Measurements from ENCODE around the gene ARFIP1. TPM values are rescaled to one million over a fixed set of nuclear protein-coding genes. Genes with fewer than 3 reads are reported as not detected.
"Not testable (repeated sequence)": the region's sequence is repeated elsewhere in the genome, so short reads cannot be mapped to it uniquely, and the experiment has no call there.

The ARFIP1 gene
- total and polyA plus RNA-seq, 4 experiments from 2014 or later = 12.5 to 16.5 (median 14.1) TPM

- H3K4me3 Mint-ChIP-seq; H3K27me3 ChIP-seq (ENCODE audit: insufficient read depth, low read length); H3K4me3 ChIP-seq (ENCODE audit: low read length in 2 of 2); H3K27ac ChIP-seq (ENCODE audit: low read depth, low read length); H3K9me3 ChIP-seq (ENCODE audit: control insufficient read depth in 1 of 2, low read length in 2 of 2); H3K9me3 Mint-ChIP-seq; H3K4me1 ChIP-seq (ENCODE audit: insufficient read depth, low read length); CTCF ChIA-PET (ENCODE audit: partially characterized antibody); H3K36me3 ChIP-seq (ENCODE audit: insufficient read depth, low read length); H3K27me3 Mint-ChIP-seq; H3K4me1 Mint-ChIP-seq; POLR2A ChIA-PET (ENCODE audit: partially characterized antibody); DNase-seq; H3K27ac Mint-ChIP-seq; intact Hi-C loops (cut with micrococcal nuclease): not testable (repeated sequence)
- H3K36me3 Mint-ChIP-seq = peaks cover 16 to 21% of the 10 kb centered on the region in 2 donors
Measured at GRCh38 chr4:152866432-152866993, 86.8 kb downstream of the ARFIP1 start.

- Histone ChIP-seq H3K36me3 (ENCODE audit: insufficient read depth, low read length) (no peaks in the 10 kb centered on the region), H3K27me3 (ENCODE audit: insufficient read depth, low read length) (no peaks in the 10 kb centered on the region), H3K9me3 (ENCODE audit: control insufficient read depth in 1 of 2, low read length in 2 of 2) (no peaks in the 10 kb centered on the region), H3K4me3 (ENCODE audit: low read length in 2 of 2) (no peak overlapping the region), H3K4me1 (ENCODE audit: insufficient read depth, low read length) (no peaks in the 10 kb centered on the region), H3K27ac (ENCODE audit: low read depth, low read length) (no peak overlapping the region)
- Mint-ChIP-seq H3K27me3 (no peaks in the 10 kb centered on the region), H3K36me3 (peaks cover 30 to 32% of the 10 kb centered on the region in 2 donors), H3K4me3 (no peak overlapping the region), H3K27ac (no peak overlapping the region), H3K9me3 (no peaks in the 10 kb centered on the region), H3K4me1 (no peaks in the 10 kb centered on the region)
- ChIA-PET POLR2A (ENCODE audit: partially characterized antibody) (no interaction called here), CTCF (ENCODE audit: partially characterized antibody) (no interaction called here)
- no peak for DNase-seq
- intact Hi-C loops (cut with micrococcal nuclease) = no loop called here
Measured at GRCh38 chr4:152870606-152871005, 90.9 kb downstream of the ARFIP1 start.

GRCh38 chr4:152875261-152875660, 95.5 kb downstream of the ARFIP1 start:
- ChIA-PET POLR2A (ENCODE audit: partially characterized antibody) (no interaction called here), CTCF (ENCODE audit: partially characterized antibody) (no interaction called here)
- Mint-ChIP-seq H3K27ac (no peak overlapping the region), H3K27me3 (no peaks in the 10 kb centered on the region), H3K4me1 (no peaks in the 10 kb centered on the region), H3K9me3 (peaks cover 0 to 6% (median 0%) of the 10 kb centered on the region in 8 donors), H3K36me3 (peaks cover 49 to 54% of the 10 kb centered on the region in 2 donors), H3K4me3 (no peak overlapping the region)
- intact Hi-C loops (cut with micrococcal nuclease) = no loop called here
- Histone ChIP-seq H3K27me3 (ENCODE audit: insufficient read depth, low read length) (no peaks in the 10 kb centered on the region), H3K9me3 (ENCODE audit: control insufficient read depth in 1 of 2, low read length in 2 of 2) (no peaks in the 10 kb centered on the region), H3K4me1 (ENCODE audit: insufficient read depth, low read length) (no peaks in the 10 kb centered on the region), H3K4me3 (ENCODE audit: low read length in 2 of 2) (no peak overlapping the region), H3K27ac (ENCODE audit: low read depth, low read length) (no peak overlapping the region), H3K36me3 (ENCODE audit: insufficient read depth, low read length) (no peaks in the 10 kb centered on the region)
- DNase-seq = no peak

GRCh38 chr4:152877868-152878267, 98.1 kb downstream of the ARFIP1 start:
- H3K27me3 Mint-ChIP-seq = no peaks in the 10 kb centered on the region
- Histone ChIP-seq H3K4me3 (ENCODE audit: low read length in 2 of 2) (no peak overlapping the region), H3K9me3 (ENCODE audit: control insufficient read depth in 1 of 2, low read length in 2 of 2) (no peaks in the 10 kb centered on the region), H3K36me3 (ENCODE audit: insufficient read depth, low read length) (no peaks in the 10 kb centered on the region), H3K27me3 (ENCODE audit: insufficient read depth, low read length) (no peaks in the 10 kb centered on the region), H3K27ac (ENCODE audit: low read depth, low read length) (no peak overlapping the region), H3K4me1 (ENCODE audit: insufficient read depth, low read length) (no peaks in the 10 kb centered on the region)
- ChIA-PET POLR2A (ENCODE audit: partially characterized antibody) (no interaction called here), CTCF (ENCODE audit: partially characterized antibody) (no interaction called here)
- H3K27ac Mint-ChIP-seq = no peak overlapping the region
- peaks cover 44 to 53% of the 10 kb centered on the region in 2 donors for H3K36me3 Mint-ChIP-seq
- H3K4me3 Mint-ChIP-seq = no peak overlapping the region
- H3K9me3 Mint-ChIP-seq = peaks cover 0 to 6% (median 0%) of the 10 kb centered on the region in 8 donors
- no peak for DNase-seq
- intact Hi-C loops (cut with micrococcal nuclease) = no loop called here
- H3K4me1 Mint-ChIP-seq = no peaks in the 10 kb centered on the region

GRCh38 chr4:152880263-152880662, 100.5 kb downstream of the ARFIP1 start:
- H3K4me3 ChIP-seq (ENCODE audit: low read length in 2 of 2) = no peak overlapping the region
- no peaks in the 10 kb centered on the region for H3K9me3 ChIP-seq (ENCODE audit: control insufficient read depth in 1 of 2, low read length in 2 of 2)
- no peaks in the 10 kb centered on the region for H3K27me3 Mint-ChIP-seq
- no peak for DNase-seq
- no peaks in the 10 kb centered on the region for H3K36me3 ChIP-seq (ENCODE audit: insufficient read depth, low read length)
- no peaks in the 10 kb centered on the region for H3K4me1 Mint-ChIP-seq
- no peak overlapping the region for H3K4me3 Mint-ChIP-seq
- no peaks in the 10 kb centered on the region for H3K27me3 ChIP-seq (ENCODE audit: insufficient read depth, low read length)
- H3K27ac Mint-ChIP-seq = no peak overlapping the region
- no peak overlapping the region for H3K27ac ChIP-seq (ENCODE audit: low read depth, low read length)
- peaks cover 0 to 6% (median 0%) of the 10 kb centered on the region in 8 donors for H3K9me3 Mint-ChIP-seq
- ChIA-PET CTCF (ENCODE audit: partially characterized antibody) (no interaction called here), POLR2A (ENCODE audit: partially characterized antibody) (no interaction called here)
- H3K4me1 ChIP-seq (ENCODE audit: insufficient read depth, low read length) = no peaks in the 10 kb centered on the region
- H3K36me3 Mint-ChIP-seq = peaks cover 32 to 49% of the 10 kb centered on the region in 2 donors
- intact Hi-C loops (cut with micrococcal nuclease) = no loop called here

GRCh38 chr4:152881974-152882373, 102.2 kb downstream of the ARFIP1 start:
- POLR2A ChIA-PET (ENCODE audit: partially characterized antibody) = no interaction called here
- no peak overlapping the region for H3K27ac Mint-ChIP-seq
- no peak overlapping the region for H3K4me3 Mint-ChIP-seq
- CTCF ChIA-PET (ENCODE audit: partially characterized antibody) = interaction anchor here (1.0 to 1.7 kb wide), 3 partner anchors 103 to 246 kb away, joined by 3 read pairs; partner anchors contain the start of gene TIGD4
- intact Hi-C loops (cut with micrococcal nuclease) = no loop called here
- Histone ChIP-seq H3K4me3 (ENCODE audit: low read length in 2 of 2) (no peak overlapping the region), H3K9me3 (ENCODE audit: control insufficient read depth in 1 of 2, low read length in 2 of 2) (no peaks in the 10 kb centered on the region), H3K27ac (ENCODE audit: low read depth, low read length) (no peak overlapping the region), H3K36me3 (ENCODE audit: insufficient read depth, low read length) (no peaks in the 10 kb centered on the region), H3K27me3 (ENCODE audit: insufficient read depth, low read length) (no peaks in the 10 kb centered on the region), H3K4me1 (ENCODE audit: insufficient read depth, low read length) (no peaks in the 10 kb centered on the region)
- no peaks in the 10 kb centered on the region for H3K4me1 Mint-ChIP-seq
- no peaks in the 10 kb centered on the region for H3K27me3 Mint-ChIP-seq
- no peaks in the 10 kb centered on the region for H3K9me3 Mint-ChIP-seq
- peaks cover 25 to 44% of the 10 kb centered on the region in 2 donors for H3K36me3 Mint-ChIP-seq
- no peak for DNase-seq

GRCh38 chr4:152885185-152885584, 105.4 kb downstream of the ARFIP1 start:
- no peaks in the 10 kb centered on the region for H3K4me1 Mint-ChIP-seq
- H3K4me3 Mint-ChIP-seq = no peak overlapping the region
- no peaks in the 10 kb centered on the region for H3K9me3 Mint-ChIP-seq
- Histone ChIP-seq H3K27ac (ENCODE audit: low read depth, low read length) (no peak overlapping the region), H3K27me3 (ENCODE audit: insufficient read depth, low read length) (no peaks in the 10 kb centered on the region), H3K36me3 (ENCODE audit: insufficient read depth, low read length) (no peaks in the 10 kb centered on the region), H3K4me3 (ENCODE audit: low read length in 2 of 2) (no peak overlapping the region), H3K9me3 (ENCODE audit: control insufficient read depth in 1 of 2, low read length in 2 of 2) (no peaks in the 10 kb centered on the region), H3K4me1 (ENCODE audit: insufficient read depth, low read length) (no peaks in the 10 kb centered on the region)
- peaks cover 21 to 32% of the 10 kb centered on the region in 2 donors for H3K36me3 Mint-ChIP-seq
- CTCF ChIA-PET (ENCODE audit: partially characterized antibody) = no interaction called here
- H3K27ac Mint-ChIP-seq = no peak overlapping the region
- intact Hi-C loops (cut with micrococcal nuclease) = no loop called here
- no peaks in the 10 kb centered on the region for H3K27me3 Mint-ChIP-seq
- DNase-seq = no peak
- POLR2A ChIA-PET (ENCODE audit: partially characterized antibody) = no interaction called here

GRCh38 chr4:152886201-152886600, 106.4 kb downstream of the ARFIP1 start:
- Histone ChIP-seq H3K27ac (ENCODE audit: low read depth, low read length) (no peak overlapping the region), H3K9me3 (ENCODE audit: control insufficient read depth in 1 of 2, low read length in 2 of 2) (no peaks in the 10 kb centered on the region), H3K27me3 (ENCODE audit: insufficient read depth, low read length) (no peaks in the 10 kb centered on the region), H3K4me1 (ENCODE audit: insufficient read depth, low read length) (no peaks in the 10 kb centered on the region), H3K36me3 (ENCODE audit: insufficient read depth, low read length) (no peaks in the 10 kb centered on the region), H3K4me3 (ENCODE audit: low read length in 2 of 2) (no peak overlapping the region)
- intact Hi-C loops (cut with micrococcal nuclease) = no loop called here
- H3K27me3 Mint-ChIP-seq = no peaks in the 10 kb centered on the region
- DNase-seq = no peak
- no peak overlapping the region for H3K4me3 Mint-ChIP-seq
- no peaks in the 10 kb centered on the region for H3K4me1 Mint-ChIP-seq
- ChIA-PET CTCF (ENCODE audit: partially characterized antibody) (no interaction called here), POLR2A (ENCODE audit: partially characterized antibody) (no interaction called here)
- no peak overlapping the region for H3K27ac Mint-ChIP-seq
- H3K36me3 Mint-ChIP-seq = peaks cover 22 to 41% of the 10 kb centered on the region in 2 donors
- H3K9me3 Mint-ChIP-seq = no peaks in the 10 kb centered on the region

All from CD4-positive, alpha-beta memory T cell (primary cell).